Right ventricle myocardium superior (tissue), 1 donor: ENCODE data around the gene CLPTM1. TPM values are rescaled to one million over a fixed set of nuclear protein-coding genes. Genes with fewer than 3 reads are reported as not detected.

ENCODE experiments used
- ATAC-seq: fragments of 200-7000 bp; cut with Tn5 transposase; one replicate; pipeline ENCODE4 v1.9.1; 2020; ENCODE audit warnings: mild to moderate bottlenecking; ENCODE audit not compliant: poor library complexity
- DNase-seq: peaks from one replicate; pipeline ENCODE4 v3.0.0-alpha.2; 2020
- intact Hi-C: fragments of 100-400 bp; cut with DNase I; formaldehyde crosslinking; loops from one replicate; pipeline ENCODE4 v1.11.2; 2022
- total RNA-seq: library from RNA; stranded (reverse); fragmentation: NEBNext Ultra II Directional; extraction: Animal tissue kit (Norgen Biotek cat#: 25700); gene quantifications from one replicate; pipeline ENCODE4 v1.2.1, GENCODE V29; 2021
- donor health status: DM: no; HTN: yes; CAD: no; lungs with severe emphysema.

CLPTM1 gene
- total RNA-seq, 1 donor from 2014 or later: 89.7 TPM

GRCh38 chr19:45037393-45038169 lies 82.4 kb downstream of the CLPTM1 start:
- ATAC-seq (no peak), DNase-seq (no peak)
- intact Hi-C loops: no loop called here

DNA sequence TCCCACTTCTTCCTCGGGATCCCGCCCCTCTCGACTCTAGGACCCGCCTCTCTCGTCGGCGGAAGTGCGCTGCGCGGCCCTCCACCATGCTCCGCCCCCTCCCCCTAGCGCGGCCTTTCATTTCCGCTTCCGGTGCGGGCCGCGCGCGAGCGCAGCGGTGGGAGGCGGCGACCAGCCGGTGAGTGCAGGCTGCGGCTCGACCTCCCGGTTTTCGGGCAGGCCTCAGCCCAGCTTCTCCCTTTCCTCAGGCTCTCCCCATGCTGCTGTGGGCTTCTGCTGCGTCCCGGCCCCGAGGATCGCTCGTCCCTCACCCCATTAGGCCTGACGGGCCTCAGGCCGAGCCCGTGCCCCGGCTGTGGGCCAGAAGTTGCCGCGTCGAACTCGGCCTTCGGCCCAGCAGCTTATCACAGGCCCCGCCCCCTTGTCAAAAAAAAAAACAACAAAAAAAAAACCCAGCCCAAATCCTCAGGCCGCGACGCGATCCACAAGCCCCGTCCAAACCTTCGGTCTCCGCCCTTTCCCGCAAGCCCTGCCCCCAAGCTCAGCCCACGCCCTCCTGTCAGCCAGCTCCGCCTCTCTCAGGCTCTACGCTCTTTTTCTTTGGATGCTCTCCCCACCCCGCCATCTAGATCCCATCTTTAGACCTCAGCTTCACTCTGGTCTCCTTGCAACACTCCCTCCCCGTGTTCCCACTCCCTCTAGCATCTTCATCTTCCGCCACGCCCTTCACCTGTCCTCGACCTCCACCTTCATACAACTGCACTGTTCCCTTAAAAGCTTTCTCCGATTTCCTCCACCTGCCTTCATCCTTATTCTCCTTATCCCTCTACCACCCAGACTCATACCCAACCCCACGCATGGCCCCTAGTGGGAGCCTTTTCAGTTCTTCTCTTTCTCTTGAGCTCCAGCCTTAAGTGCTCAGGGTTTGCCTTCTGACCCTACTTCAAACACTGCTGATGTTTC lies 84.0 kb downstream of the CLPTM1 start, which contains the start of gene CLASRP:
Gene CLASRP (plus strand): TSS at position 115 of the 963 bp plus-strand sequence. CDS start 1,168 bp downstream, outside the sequence.
- DNase-seq (peak; percentile 95), ATAC-seq (peak; percentile 99)
- intact Hi-C loops: no loop called here

DNA sequence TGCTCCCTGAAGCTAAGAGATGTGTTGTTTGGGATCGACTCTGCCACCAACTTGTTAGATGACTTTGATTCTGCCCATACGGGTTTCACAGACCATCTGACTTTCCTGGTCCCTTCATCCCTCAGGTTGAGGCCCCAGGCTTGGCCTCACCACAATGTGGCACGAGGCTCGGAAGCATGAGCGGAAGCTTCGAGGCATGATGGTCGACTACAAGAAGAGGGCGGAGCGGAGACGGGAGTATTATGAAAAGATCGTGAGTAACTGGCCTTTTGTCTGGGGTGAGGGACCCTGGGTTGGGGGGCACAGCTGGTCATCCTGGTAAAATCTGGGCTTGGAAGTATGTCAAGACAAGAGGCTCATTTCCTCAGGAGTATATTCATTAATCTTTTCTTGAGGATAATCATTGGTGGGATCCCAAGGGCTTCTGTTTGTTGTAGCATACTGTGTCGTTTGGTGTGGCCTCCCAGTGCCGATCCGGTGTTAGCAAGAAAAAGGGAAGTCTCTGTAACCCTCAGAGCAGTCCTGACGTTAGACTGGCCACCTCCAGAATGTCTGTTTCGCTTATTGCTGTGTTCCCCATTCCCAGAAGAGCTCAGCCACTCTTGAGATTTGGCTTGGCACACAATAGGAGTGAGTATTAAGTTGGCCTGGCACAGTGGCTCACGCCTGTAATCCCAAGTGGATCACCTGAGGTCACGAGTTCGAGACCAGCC lies 85.0 kb downstream of the CLPTM1 start:
- ATAC-seq (no peak), DNase-seq (no peak)
- intact Hi-C loops: no loop called here

GRCh38 chr19:45041125-45041524 lies 85.9 kb downstream of the CLPTM1 start:
- intact Hi-C loops: no loop called here
- no peak for DNase-seq
- ATAC-seq: no peak

Other genes starting within 250 kb of the CLPTM1 start
- gene BCL3, start 206.7 kb upstream of the CLPTM1 start, total RNA-seq: 14.6 TPM
- not detected for gene CBLC, start 177.5 kb upstream of the CLPTM1 start, total RNA-seq
- gene BCAM, start 146.3 kb upstream of the CLPTM1 start, total RNA-seq: 86.2 TPM
- gene NECTIN2, start 109.1 kb upstream of the CLPTM1 start, total RNA-seq: 36.9 TPM
- gene TOMM40, start 64.1 kb upstream of the CLPTM1 start, total RNA-seq: 48.9 TPM
- 13.6 TPM for gene APOE, start 49.6 kb upstream of the CLPTM1 start, total RNA-seq
- 1.00 TPM for gene APOC1, start 40.8 kb upstream of the CLPTM1 start, total RNA-seq
- gene APOC4, start 13.1 kb upstream of the CLPTM1 start, total RNA-seq: not detected
- gene APOC2, start 9.3 kb upstream of the CLPTM1 start, total RNA-seq: not detected
- gene RELB, start 46.1 kb downstream of the CLPTM1 start, total RNA-seq: 2.9 TPM
- gene CLASRP, start 83.7 kb downstream of the CLPTM1 start, total RNA-seq: 31.7 TPM
- gene ZNF296, start 121.1 kb downstream of the CLPTM1 start, total RNA-seq: 0.32 TPM
- 14.7 TPM for gene GEMIN7, start 123.9 kb downstream of the CLPTM1 start, total RNA-seq
- gene PPP1R37, start 137.8 kb downstream of the CLPTM1 start, total RNA-seq: 13.7 TPM
- not detected for gene NKPD1, start 205.6 kb downstream of the CLPTM1 start, total RNA-seq
- 15.0 TPM for gene TRAPPC6A, start 222.9 kb downstream of the CLPTM1 start, total RNA-seq
- gene BLOC1S3, start 223.4 kb downstream of the CLPTM1 start, total RNA-seq: 3.6 TPM